ENCODE data around the gene FAM50B. TPM values are rescaled to one million over a fixed set of nuclear protein-coding genes. Genes with fewer than 3 reads are reported as not detected.

Gene FAM50B
- total and polyA plus RNA-seq, 4 donors: 8.8 to 12.3 (median 11.1) TPM

GRCh38 chr6:3895805-3896204 lies 46.6 kb downstream of the FAM50B start:
- H3K27ac ChIP-seq (ENCODE audit: low read depth in 1 of 2, low read length in 2 of 2): no peak overlapping the region
- WGBS: 58% methylated on average over 5 of the region's 5 CpGs
- DNase-seq (ENCODE audit: low spot score): no peak
- H3K27me3 ChIP-seq (ENCODE audit: control insufficient read depth in 4 of 4, insufficient read depth in 4 of 4, low read length in 3 of 4): no peaks in the 10 kb centered on the region
- peaks cover 0 to 2% (median under 1%) of the 10 kb centered on the region in 4 donors for H3K4me1 ChIP-seq (ENCODE audit: control insufficient read depth in 4 of 4, insufficient read depth in 4 of 4, low read length in 3 of 4)
- H3K4me3 ChIP-seq (ENCODE audit: low read depth in 1 of 3, low read length in 3 of 3): no peak overlapping the region
- H3K36me3 ChIP-seq (ENCODE audit: control insufficient read depth in 4 of 4, insufficient read depth in 3 of 4, low read depth in 1 of 4, low read length in 3 of 4): no peaks in the 10 kb centered on the region
- H3K9ac ChIP-seq (ENCODE audit: low read depth in 1 of 2, low read length in 2 of 2): no peak overlapping the region
- H3K9me3 ChIP-seq (ENCODE audit: control insufficient read depth in 4 of 4, low read length in 3 of 4): no peaks in the 10 kb centered on the region
- TF ChIP-seq NR2F2 (IDR thresholded peaks at IDR 0.05) (no peak), EGR1 (IDR thresholded peaks at IDR 0.05; ENCODE audit: low read depth in 2 of 2) (no peak), RXRA (IDR thresholded peaks at IDR 0.05) (no peak), FOXA2 (IDR thresholded peaks at IDR 0.05) (no peak), ZBTB33 (IDR thresholded peaks at IDR 0.05) (no peak), GABPA (IDR thresholded peaks at IDR 0.05 in 1 of 2, conservative IDR thresholded peaks at IDR 0.05 in 1 of 2) (no peak), HNF4A (conservative IDR thresholded peaks at IDR 0.05) (no peak), FOXA1 (IDR thresholded peaks at IDR 0.05) (no peak), MAX (IDR thresholded peaks at IDR 0.05) (no peak), ATF3 (IDR thresholded peaks at IDR 0.05) (no peak), TAF1 (conservative IDR thresholded peaks at IDR 0.05) (no peak), YY1 (IDR thresholded peaks at IDR 0.05) (no peak), REST (IDR thresholded peaks at IDR 0.05) (no peak)

GRCh38 chr6:3898265-3898994 lies 49.3 kb downstream of the FAM50B start:
- TF ChIP-seq MAX (IDR thresholded peaks at IDR 0.05): no peak
- TF ChIP-seq FOXA2 (IDR thresholded peaks at IDR 0.05): no peak
- TF ChIP-seq GABPA (IDR thresholded peaks at IDR 0.05 in 1 of 2, conservative IDR thresholded peaks at IDR 0.05 in 1 of 2): no peak
- TF ChIP-seq NR2F2 (IDR thresholded peaks at IDR 0.05): no peak
- no peak for TF ChIP-seq SP1 (IDR thresholded peaks at IDR 0.05)
- TF ChIP-seq ZBTB33 (IDR thresholded peaks at IDR 0.05): no peak
- Histone ChIP-seq H3K27ac (ENCODE audit: low read depth in 1 of 2, low read length in 2 of 2) (no peak overlapping the region), H3K27me3 (ENCODE audit: control insufficient read depth in 4 of 4, insufficient read depth in 4 of 4, low read length in 3 of 4) (no peaks in the 10 kb centered on the region), H3K9ac (ENCODE audit: low read depth in 1 of 2, low read length in 2 of 2) (no peak overlapping the region), H3K4me1 (ENCODE audit: control insufficient read depth in 4 of 4, insufficient read depth in 4 of 4, low read length in 3 of 4) (peaks cover 2 to 8% (median 7%) of the 10 kb centered on the region in 4 donors), H3K9me3 (ENCODE audit: control insufficient read depth in 4 of 4, low read length in 3 of 4) (no peaks in the 10 kb centered on the region), H3K36me3 (ENCODE audit: control insufficient read depth in 4 of 4, insufficient read depth in 3 of 4, low read depth in 1 of 4, low read length in 3 of 4) (no peaks in the 10 kb centered on the region), H3K4me3 (ENCODE audit: low read depth in 1 of 3, low read length in 3 of 3) (no peak overlapping the region)
- WGBS: 97% methylated on average over 14 of the region's 14 CpGs
- no peak for DNase-seq (ENCODE audit: low spot score)
